ENCODE data around the gene TRIM8.

- TF ChIP-seq EZH2 (IDR thresholded peaks at IDR 0.05; ENCODE audit: borderline replicate concordance, low read depth, low read length, severe bottlenecking), result no peak
- TF ChIP-seq POLR2A (IDR thresholded peaks at IDR 0.05; ENCODE audit: low read depth, low read length), result no peak
- TF ChIP-seq, protein P1, sequence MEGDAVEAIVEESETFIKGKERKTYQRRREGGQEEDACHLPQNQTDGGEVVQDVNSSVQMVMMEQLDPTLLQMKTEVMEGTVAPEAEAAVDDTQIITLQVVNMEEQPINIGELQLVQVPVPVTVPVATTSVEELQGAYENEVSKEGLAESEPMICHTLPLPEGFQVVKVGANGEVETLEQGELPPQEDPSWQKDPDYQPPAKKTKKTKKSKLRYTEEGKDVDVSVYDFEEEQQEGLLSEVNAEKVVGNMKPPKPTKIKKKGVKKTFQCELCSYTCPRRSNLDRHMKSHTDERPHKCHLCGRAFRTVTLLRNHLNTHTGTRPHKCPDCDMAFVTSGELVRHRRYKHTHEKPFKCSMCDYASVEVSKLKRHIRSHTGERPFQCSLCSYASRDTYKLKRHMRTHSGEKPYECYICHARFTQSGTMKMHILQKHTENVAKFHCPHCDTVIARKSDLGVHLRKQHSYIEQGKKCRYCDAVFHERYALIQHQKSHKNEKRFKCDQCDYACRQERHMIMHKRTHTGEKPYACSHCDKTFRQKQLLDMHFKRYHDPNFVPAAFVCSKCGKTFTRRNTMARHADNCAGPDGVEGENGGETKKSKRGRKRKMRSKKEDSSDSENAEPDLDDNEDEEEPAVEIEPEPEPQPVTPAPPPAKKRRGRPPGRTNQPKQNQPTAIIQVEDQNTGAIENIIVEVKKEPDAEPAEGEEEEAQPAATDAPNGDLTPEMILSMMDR (IDR thresholded peaks at IDR 0.05; ENCODE audit: extremely low read depth in 1 of 2, insufficient read depth in 1 of 2, low read depth in 1 of 2, low read length in 2 of 2), result no peak
- TF ChIP-seq MYC (IDR thresholded peaks at IDR 0.05; ENCODE audit: low read depth, low read length), result no peak
- TF ChIP-seq, protein P2, sequence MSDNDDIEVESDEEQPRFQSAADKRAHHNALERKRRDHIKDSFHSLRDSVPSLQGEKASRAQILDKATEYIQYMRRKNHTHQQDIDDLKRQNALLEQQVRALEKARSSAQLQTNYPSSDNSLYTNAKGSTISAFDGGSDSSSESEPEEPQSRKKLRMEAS (IDR thresholded peaks at IDR 0.05; ENCODE audit: insufficient read depth, insufficient read length), result no peak
These were observed 32.4 kb downstream of the TRIM8 start for GRCh38 chr10:102676534-102677315.

All from endothelial cell of umbilical vein (primary cell).